ENCODE results near the gene LDAF1.

DNA sequence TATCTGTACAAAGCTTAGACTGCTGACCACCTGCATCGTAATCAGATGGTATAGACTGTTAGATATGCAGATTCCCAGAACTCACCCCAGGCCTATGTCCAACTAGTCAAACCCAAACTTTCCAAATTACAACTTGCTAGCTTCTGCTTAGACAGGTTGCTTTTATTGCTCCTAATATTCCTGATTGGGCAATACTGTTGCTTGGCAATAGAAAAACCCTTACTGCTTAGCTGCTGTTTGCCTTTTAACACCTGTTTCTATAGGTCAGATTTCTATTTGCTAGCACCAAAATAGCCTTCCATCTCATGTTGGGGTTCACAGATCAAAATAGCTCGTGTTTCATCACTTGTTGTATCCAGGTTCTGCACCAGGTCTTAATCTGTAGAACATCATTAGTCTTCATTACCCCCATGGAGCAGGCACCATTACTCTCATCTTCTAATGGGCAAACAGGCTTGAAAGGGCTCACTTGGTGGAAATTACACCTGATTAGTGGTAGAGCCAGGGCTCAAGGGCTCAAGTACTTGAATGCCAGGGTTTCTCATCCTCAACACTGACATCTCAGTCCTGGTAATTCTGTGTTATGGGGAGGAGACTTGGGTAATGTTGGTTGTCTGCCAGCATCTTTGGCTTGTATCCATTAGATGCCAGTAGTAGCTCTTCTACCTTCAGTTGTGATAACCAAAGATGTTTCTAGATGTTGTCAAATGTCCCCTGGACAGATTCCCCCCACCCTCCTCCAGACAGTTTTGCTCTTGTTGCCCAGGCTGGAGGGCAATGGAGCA is 50.2 kb downstream of the LDAF1 start:
- TF ChIP-seq CTCF (IDR thresholded peaks at IDR 0.05; ENCODE audit: insufficient read depth, low read length), result no peak
- TF ChIP-seq POLR2AphosphoS5 (IDR thresholded peaks at IDR 0.05; ENCODE audit: low read depth), result no peak
- TF ChIP-seq REST (IDR thresholded peaks at IDR 0.05; ENCODE audit: insufficient replicate concordance, low read depth), result no peak
